ENCODE data around the gene GPS1.

Gene GPS1

DNA sequence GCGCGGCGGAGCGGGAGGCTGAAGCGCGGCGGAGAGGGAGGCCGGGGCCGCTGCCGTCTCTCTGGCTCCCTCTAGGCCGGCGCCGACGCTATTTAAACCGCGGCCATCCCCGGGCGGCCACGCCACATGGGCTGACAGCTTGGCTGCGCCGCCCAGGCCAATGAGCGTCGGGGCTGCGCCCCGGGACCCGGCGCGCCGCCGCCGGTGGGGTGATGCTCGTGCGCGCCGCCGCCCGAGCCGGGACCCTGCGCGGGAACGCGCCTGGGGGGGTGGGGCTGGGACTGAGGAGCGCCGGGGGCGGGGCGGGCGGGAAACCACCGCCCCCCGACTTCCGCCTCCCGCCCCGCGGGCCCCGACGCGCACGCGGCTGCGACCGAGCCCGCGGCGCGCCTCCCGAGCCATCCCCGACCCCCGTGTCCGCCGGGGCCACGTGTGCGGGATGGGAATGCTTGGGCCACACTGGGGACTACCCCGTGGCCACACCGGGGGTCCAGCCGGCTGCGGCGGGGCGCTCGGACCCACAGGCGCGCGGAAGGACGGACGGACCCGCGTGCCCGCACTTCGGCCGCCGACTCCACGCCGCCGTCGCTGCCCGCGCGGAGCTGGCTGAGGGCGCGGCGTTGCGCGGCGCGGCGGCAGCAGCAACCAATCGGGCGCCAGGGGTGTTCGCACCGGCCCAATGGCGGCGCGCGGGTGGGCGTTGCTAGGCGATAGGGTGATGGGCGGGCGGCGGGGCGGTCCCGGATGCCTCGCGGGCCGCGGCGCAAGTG lies 46.7 kb downstream of the GPS1 start, which contains the start of gene FASN:
Gene FASN, minus strand, starts transcription at position 68 of the 770 bp plus-strand sequence. CDS start 1,791 bp downstream, outside the sequence.
- CTCF ChIA-PET: interaction anchor here (1.0 to 2.1 kb wide), 3 partner anchors 9 to 18 kb away, joined by 3 to 6 read pairs (median 4); no protein-coding TSS in a partner anchor
- POLR2A ChIA-PET: interaction anchor here (0.5 to 0.8 kb wide), 7 partner anchors 17 to 362 kb away, joined by 3 to 5 read pairs (median 3); partner anchors contain the start of genes DCXR and P4HB
- peak within 1 kb of the TSS; percentile 56 to 89 (median 75) for H3K4me3 ChIP-seq (ENCODE audit: control insufficient read depth in 1 of 7, extremely low read depth in 1 of 7, insufficient read depth in 4 of 7, low read depth in 2 of 7, low read length in 6 of 7)

GRCh38 chr17:82098939-82099763 lies 47.5 kb downstream of the GPS1 start:
- H3K4me1 ChIP-seq (ENCODE audit: control extremely low read depth in 1 of 4, control insufficient read depth in 4 of 4, insufficient read depth in 4 of 4, low read length in 3 of 4): peaks cover 0 to 43% (median 25%) of the 10 kb centered on the region in 4 experiments
- CTCF ChIA-PET: interaction anchor here (1.0 to 2.1 kb wide), 3 partner anchors 8 to 18 kb away, joined by 3 to 6 read pairs (median 4); no protein-coding TSS in a partner anchor
- POLR2A ChIA-PET: interaction anchor here (0.7 kb wide), 2 partner anchors 62 to 176 kb away, joined by 3 to 4 read pairs; partner anchors contain the start of gene DCXR
- no peaks in the 10 kb centered on the region for H3K27me3 ChIP-seq (replicated peaks in 2 of 5; ENCODE audit: control insufficient read depth in 4 of 5, insufficient read depth in 5 of 5, low read length in 4 of 5)
- peak overlapping the region; percentile 40 to 80 (median 67) for H3K4me3 ChIP-seq (ENCODE audit: control insufficient read depth in 1 of 7, extremely low read depth in 1 of 7, insufficient read depth in 4 of 7, low read depth in 2 of 7, low read length in 6 of 7)
- peak; percentile 11 to 26 (median 21) for DNase-seq
- peak overlapping the region; percentile 25 to 68 for H3K27ac ChIP-seq (ENCODE audit: insufficient read depth in 1 of 2, low read depth in 1 of 2, low read length in 2 of 2, poor library complexity in 1 of 2, severe bottlenecking in 2 of 2)
- peaks cover 0 to 31% (median 15%) of the 10 kb centered on the region in 4 experiments for H3K36me3 ChIP-seq (ENCODE audit: control insufficient read depth in 4 of 4, insufficient read depth in 4 of 4, low read length in 3 of 4)
- no peaks in the 10 kb centered on the region for H3K9me3 ChIP-seq (ENCODE audit: control extremely low read depth in 1 of 5, control insufficient read depth in 4 of 5, insufficient read depth in 2 of 5, low read depth in 1 of 5, low read length in 4 of 5)
- 8% methylated on average over 69 of the region's 80 CpGs for WGBS (ENCODE audit: insufficient coverage)

More for the DNA sequence above, 46.7 kb downstream of the GPS1 start, which contains the start of gene FASN:
- H3K36me3 ChIP-seq (ENCODE audit: control insufficient read depth in 4 of 4, insufficient read depth in 4 of 4, low read length in 3 of 4): peaks cover 0 to 37% (median 20%) of the 10 kb centered on the region in 4 experiments
- H3K9me3 ChIP-seq (ENCODE audit: control extremely low read depth in 1 of 5, control insufficient read depth in 4 of 5, insufficient read depth in 2 of 5, low read depth in 1 of 5, low read length in 4 of 5): no peaks in the 10 kb centered on the region
- peak within 1 kb of the TSS; percentile 25 to 75 for H3K27ac ChIP-seq (ENCODE audit: insufficient read depth in 1 of 2, low read depth in 1 of 2, low read length in 2 of 2, poor library complexity in 1 of 2, severe bottlenecking in 2 of 2)
- H3K27me3 ChIP-seq (replicated peaks in 2 of 5; ENCODE audit: control insufficient read depth in 4 of 5, insufficient read depth in 5 of 5, low read length in 4 of 5): no peaks in the 10 kb centered on the region
- WGBS (ENCODE audit: insufficient coverage): 0% methylated on average over 114 of the region's 124 CpGs
- H3K4me1 ChIP-seq (ENCODE audit: control extremely low read depth in 1 of 4, control insufficient read depth in 4 of 4, insufficient read depth in 4 of 4, low read length in 3 of 4): peaks cover 0 to 43% (median 25%) of the 10 kb centered on the region in 4 experiments
- peak; percentile 93 to 96 (median 96) for DNase-seq

DNA sequence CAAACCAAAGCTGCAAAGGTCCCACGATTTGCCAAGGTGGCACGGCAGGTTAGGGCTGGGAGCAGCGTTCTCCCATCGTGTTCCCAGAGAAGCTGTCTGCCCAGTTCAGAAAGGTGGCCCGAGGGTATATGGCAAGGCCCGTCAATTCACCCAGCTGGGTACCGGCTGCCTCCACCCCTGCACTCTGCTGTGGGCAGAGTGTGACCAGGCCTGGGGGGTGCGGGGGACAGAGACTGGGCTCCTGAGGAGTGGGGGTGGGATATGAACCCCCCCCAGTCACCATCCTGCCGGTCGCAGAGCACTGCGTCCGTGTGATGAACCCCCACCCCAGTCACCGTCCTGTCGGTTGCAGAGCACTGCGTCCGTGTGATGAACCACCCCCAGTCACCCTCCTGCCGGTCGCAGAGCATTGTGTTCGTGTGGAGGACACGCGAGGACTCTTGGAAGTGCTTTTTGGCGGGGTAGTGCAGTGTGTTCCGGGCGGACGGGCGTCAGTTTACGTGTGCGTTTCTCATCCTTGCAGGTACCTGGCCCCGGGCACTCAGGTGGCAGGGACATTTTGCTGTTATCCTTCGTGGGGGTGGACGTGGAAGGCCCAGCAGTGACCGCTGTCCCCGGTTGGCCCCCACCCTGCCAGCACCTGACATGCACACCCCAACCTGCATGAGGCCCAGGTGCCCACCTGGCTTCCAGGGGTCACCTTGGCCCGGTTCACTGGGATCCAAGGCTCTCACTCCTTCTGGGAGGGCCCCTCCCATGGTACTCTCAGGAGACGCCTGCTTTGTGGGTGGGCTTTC lies 49.0 kb downstream of the GPS1 start:
- no peak overlapping the region for H3K27ac ChIP-seq (ENCODE audit: insufficient read depth in 1 of 2, low read depth in 1 of 2, low read length in 2 of 2, poor library complexity in 1 of 2, severe bottlenecking in 2 of 2)
- ChIA-PET POLR2A (no interaction called here), CTCF (no interaction called here)
- no peak for DNase-seq
- peaks cover 0 to 48% (median 30%) of the 10 kb centered on the region in 4 experiments for H3K4me1 ChIP-seq (ENCODE audit: control extremely low read depth in 1 of 4, control insufficient read depth in 4 of 4, insufficient read depth in 4 of 4, low read length in 3 of 4)
- 93% methylated on average over 22 of the region's 35 CpGs for WGBS (ENCODE audit: insufficient coverage)
- no peaks in the 10 kb centered on the region for H3K27me3 ChIP-seq (replicated peaks in 2 of 5; ENCODE audit: control insufficient read depth in 4 of 5, insufficient read depth in 5 of 5, low read length in 4 of 5)
- H3K36me3 ChIP-seq (ENCODE audit: control insufficient read depth in 4 of 4, insufficient read depth in 4 of 4, low read length in 3 of 4): peaks cover 0 to 22% (median 7%) of the 10 kb centered on the region in 4 experiments
- no peaks in the 10 kb centered on the region for H3K9me3 ChIP-seq (ENCODE audit: control extremely low read depth in 1 of 5, control insufficient read depth in 4 of 5, insufficient read depth in 2 of 5, low read depth in 1 of 5, low read length in 4 of 5)
- H3K4me3 ChIP-seq (ENCODE audit: control insufficient read depth in 1 of 7, extremely low read depth in 1 of 7, insufficient read depth in 4 of 7, low read depth in 2 of 7, low read length in 6 of 7): no peak overlapping the region

- Histone ChIP-seq H3K27me3 (replicated peaks in 2 of 5; ENCODE audit: control insufficient read depth in 4 of 5, insufficient read depth in 5 of 5, low read length in 4 of 5) (no peaks in the 10 kb centered on the region), H3K36me3 (ENCODE audit: control insufficient read depth in 4 of 4, insufficient read depth in 4 of 4, low read length in 3 of 4) (peaks cover 0 to 16% (median 5%) of the 10 kb centered on the region in 4 experiments), H3K27ac (ENCODE audit: insufficient read depth in 1 of 2, low read depth in 1 of 2, low read length in 2 of 2, poor library complexity in 1 of 2, severe bottlenecking in 2 of 2) (no peak overlapping the region), H3K4me3 (ENCODE audit: control insufficient read depth in 1 of 7, extremely low read depth in 1 of 7, insufficient read depth in 4 of 7, low read depth in 2 of 7, low read length in 6 of 7) (no peak overlapping the region), H3K9me3 (ENCODE audit: control extremely low read depth in 1 of 5, control insufficient read depth in 4 of 5, insufficient read depth in 2 of 5, low read depth in 1 of 5, low read length in 4 of 5) (no peaks in the 10 kb centered on the region), H3K4me1 (ENCODE audit: control extremely low read depth in 1 of 4, control insufficient read depth in 4 of 4, insufficient read depth in 4 of 4, low read length in 3 of 4) (peaks cover 0 to 48% (median 34%) of the 10 kb centered on the region in 4 experiments)
- DNase-seq: no peak
- WGBS (ENCODE audit: insufficient coverage): 90% methylated on average over 5 of the region's 10 CpGs
- ChIA-PET CTCF (no interaction called here), POLR2A (no interaction called here)
Measured at GRCh38 chr17:82101301-82101715, 49.6 kb downstream of the GPS1 start.

DNA sequence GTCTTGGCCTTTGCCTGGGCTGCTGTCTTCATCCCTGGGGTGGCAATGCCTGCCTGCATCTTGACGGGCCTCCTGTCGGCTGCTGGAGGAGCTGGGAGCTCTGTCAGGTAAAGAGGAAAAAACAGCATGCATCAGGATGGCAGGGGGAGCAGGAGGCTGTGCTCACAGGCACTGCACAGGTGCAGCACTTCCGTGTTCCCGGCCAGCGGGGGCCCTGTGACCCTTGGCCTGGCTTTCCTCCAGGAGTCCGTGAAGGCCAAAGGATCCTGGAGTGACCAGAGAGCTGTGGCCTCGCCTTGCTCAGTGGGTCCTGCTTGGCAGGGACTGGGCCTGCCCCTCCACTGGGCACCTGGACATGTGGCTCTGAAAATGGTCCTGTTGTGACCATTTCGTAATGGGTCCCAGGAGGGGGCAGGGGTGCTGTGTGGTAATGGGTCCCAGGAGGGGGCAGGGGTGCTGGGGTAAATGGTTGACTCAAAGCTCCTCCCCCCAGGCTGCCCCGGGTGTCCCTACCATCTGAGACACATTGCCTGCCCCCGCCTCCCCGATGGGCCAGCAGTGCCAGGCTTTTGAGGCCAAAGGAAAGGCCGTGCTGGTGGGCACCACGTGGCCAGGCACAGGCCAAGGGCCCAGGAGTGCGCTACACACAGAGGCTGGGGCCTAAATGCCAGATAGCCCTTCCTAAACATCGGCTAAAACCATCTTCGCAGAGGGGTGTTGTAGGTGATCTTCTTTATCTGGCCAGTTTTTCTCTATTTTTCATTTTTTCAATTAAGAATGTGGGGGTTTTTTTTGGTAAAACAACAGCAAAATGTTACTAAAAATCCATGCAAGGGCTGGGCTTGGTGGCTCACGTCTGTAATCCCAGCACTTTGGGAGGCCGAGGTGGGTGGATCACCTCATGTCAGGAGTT lies 50.3 kb downstream of the GPS1 start:
- Histone ChIP-seq H3K9me3 (ENCODE audit: control extremely low read depth in 1 of 5, control insufficient read depth in 4 of 5, insufficient read depth in 2 of 5, low read depth in 1 of 5, low read length in 4 of 5) (no peaks in the 10 kb centered on the region), H3K27me3 (replicated peaks in 2 of 5; ENCODE audit: control insufficient read depth in 4 of 5, insufficient read depth in 5 of 5, low read length in 4 of 5) (no peaks in the 10 kb centered on the region), H3K4me3 (ENCODE audit: control insufficient read depth in 1 of 7, extremely low read depth in 1 of 7, insufficient read depth in 4 of 7, low read depth in 2 of 7, low read length in 6 of 7) (no peak overlapping the region), H3K27ac (ENCODE audit: insufficient read depth in 1 of 2, low read depth in 1 of 2, low read length in 2 of 2, poor library complexity in 1 of 2, severe bottlenecking in 2 of 2) (no peak overlapping the region), H3K36me3 (ENCODE audit: control insufficient read depth in 4 of 4, insufficient read depth in 4 of 4, low read length in 3 of 4) (peaks cover 0 to 12% (median 5%) of the 10 kb centered on the region in 4 experiments), H3K4me1 (ENCODE audit: control extremely low read depth in 1 of 4, control insufficient read depth in 4 of 4, insufficient read depth in 4 of 4, low read length in 3 of 4) (peaks cover 0 to 48% (median 34%) of the 10 kb centered on the region in 4 experiments)
- ChIA-PET CTCF (no interaction called here), POLR2A (no interaction called here)
- 76% methylated on average over 15 of the region's 18 CpGs for WGBS (ENCODE audit: insufficient coverage)
- DNase-seq: no peak
